ENCODE measurements around the gene CD96.

Gene CD96

DNA sequence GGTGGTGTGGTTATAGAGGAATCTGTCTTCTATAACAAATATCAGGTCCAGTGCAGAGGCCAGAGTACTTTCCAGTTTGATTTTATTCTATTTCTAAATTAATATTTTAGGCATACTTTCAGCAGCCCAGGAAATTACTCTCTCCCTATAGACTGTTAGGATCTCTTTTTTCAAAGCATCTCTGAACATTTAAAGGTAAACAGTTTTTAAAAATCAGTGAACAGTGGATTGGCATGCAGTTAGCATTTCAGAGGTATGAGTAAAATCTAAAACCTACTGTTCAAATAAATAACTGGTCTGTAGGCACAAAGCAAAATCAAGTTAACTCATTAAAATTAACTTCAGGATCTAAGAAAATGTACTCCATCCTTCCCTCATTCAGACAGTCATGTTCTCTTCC lies 50.1 kb downstream of the CD96 start:
- H3K4me1 ChIP-seq, result no peaks in the 10 kb centered on the region
- H3K36me3 ChIP-seq, result no peaks in the 10 kb centered on the region
- H3K9me3 ChIP-seq, result no peaks in the 10 kb centered on the region
- no peak overlapping the region for H3K4me3 ChIP-seq (ENCODE audit: low read depth, low read length)
- no peak for DNase-seq
- peaks cover 11% of the 10 kb centered on the region; the same call in 1 of the 2 replicates for H3K27me3 ChIP-seq
- TF ChIP-seq, protein P1, sequence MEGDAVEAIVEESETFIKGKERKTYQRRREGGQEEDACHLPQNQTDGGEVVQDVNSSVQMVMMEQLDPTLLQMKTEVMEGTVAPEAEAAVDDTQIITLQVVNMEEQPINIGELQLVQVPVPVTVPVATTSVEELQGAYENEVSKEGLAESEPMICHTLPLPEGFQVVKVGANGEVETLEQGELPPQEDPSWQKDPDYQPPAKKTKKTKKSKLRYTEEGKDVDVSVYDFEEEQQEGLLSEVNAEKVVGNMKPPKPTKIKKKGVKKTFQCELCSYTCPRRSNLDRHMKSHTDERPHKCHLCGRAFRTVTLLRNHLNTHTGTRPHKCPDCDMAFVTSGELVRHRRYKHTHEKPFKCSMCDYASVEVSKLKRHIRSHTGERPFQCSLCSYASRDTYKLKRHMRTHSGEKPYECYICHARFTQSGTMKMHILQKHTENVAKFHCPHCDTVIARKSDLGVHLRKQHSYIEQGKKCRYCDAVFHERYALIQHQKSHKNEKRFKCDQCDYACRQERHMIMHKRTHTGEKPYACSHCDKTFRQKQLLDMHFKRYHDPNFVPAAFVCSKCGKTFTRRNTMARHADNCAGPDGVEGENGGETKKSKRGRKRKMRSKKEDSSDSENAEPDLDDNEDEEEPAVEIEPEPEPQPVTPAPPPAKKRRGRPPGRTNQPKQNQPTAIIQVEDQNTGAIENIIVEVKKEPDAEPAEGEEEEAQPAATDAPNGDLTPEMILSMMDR (IDR thresholded peaks at IDR 0.05; ENCODE audit: low read depth, low read length), result no peak

DNA sequence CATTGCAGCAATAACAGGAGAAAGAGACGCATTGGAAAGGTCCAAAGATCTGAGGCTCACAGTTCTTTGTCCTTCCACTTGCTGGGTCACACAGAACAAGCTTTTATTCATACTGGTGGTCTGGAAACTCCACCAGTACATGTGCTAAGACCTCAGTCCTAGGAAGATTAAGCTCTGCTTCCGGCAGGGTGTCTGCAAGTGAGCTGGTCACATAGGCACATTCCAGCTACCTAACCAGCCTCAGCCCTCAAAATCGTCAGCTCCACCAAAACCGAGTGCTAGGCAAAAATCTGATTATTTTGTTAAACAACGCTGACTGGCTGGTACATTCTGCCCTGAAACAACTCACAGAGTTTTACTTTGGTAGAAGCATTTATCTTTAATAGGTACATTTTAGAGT lies 50.9 kb downstream of the CD96 start:
- no peak for DNase-seq
- Histone ChIP-seq H3K27me3 (peaks cover 11% of the 10 kb centered on the region; the same call in 1 of the 2 replicates), H3K4me1 (no peaks in the 10 kb centered on the region), H3K9me3 (no peaks in the 10 kb centered on the region), H3K4me3 (ENCODE audit: low read depth, low read length) (no peak overlapping the region), H3K36me3 (no peaks in the 10 kb centered on the region)
- TF ChIP-seq, protein P1 (IDR thresholded peaks at IDR 0.05; ENCODE audit: low read depth, low read length), result no peak

DNA sequence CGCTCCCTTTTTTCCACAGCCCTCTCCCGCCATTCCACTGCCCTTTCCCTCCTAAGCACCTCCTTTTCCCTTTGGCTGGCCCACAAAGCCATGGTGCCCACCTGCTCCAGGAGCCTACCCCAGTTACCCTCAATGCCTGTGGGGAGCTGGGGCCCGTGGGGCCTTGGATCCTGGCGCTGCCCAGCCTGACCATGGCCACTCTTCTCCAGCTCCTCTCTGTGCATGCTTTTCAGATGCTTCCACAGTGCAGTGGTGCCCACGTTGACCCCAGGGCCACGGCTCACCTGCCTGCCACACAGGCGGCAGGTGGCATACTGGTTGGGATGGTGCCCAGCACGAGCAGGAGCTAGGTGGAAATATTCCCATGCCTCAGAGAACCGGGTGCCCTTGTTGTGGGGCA lies 51.7 kb downstream of the CD96 start:
- Histone ChIP-seq H3K27me3 (peaks cover 11% of the 10 kb centered on the region; the same call in 1 of the 2 replicates), H3K9me3 (no peaks in the 10 kb centered on the region), H3K4me3 (ENCODE audit: low read depth, low read length) (no peak overlapping the region), H3K4me1 (no peaks in the 10 kb centered on the region), H3K36me3 (no peaks in the 10 kb centered on the region)
- DNase-seq, result no peak
- TF ChIP-seq, protein P1 (IDR thresholded peaks at IDR 0.05; ENCODE audit: low read depth, low read length), result no peak

DNA sequence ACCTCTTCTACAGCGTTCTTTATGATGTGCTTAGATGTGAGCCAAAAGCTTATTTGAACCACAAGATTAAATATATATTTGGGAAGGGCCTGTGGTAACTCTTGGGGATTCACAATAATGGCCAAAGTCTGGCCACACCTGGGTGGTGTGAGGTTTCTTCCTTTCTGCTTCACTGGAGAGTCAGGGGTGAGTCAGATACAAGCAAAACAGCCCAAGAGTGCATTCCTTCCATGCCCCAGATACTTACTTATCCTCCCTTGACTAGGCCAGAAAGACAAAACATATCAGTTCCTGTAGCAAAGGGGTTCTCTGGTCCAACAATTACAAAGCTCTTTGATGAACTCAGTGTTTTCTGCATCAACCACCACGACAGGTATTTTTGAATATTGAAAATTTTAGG lies 52.2 kb downstream of the CD96 start:
- Histone ChIP-seq H3K36me3 (no peaks in the 10 kb centered on the region), H3K4me3 (ENCODE audit: low read depth, low read length) (no peak overlapping the region), H3K4me1 (no peaks in the 10 kb centered on the region), H3K27me3 (peaks cover 11% of the 10 kb centered on the region; the same call in 1 of the 2 replicates), H3K9me3 (no peaks in the 10 kb centered on the region)
- TF ChIP-seq, protein P1 (IDR thresholded peaks at IDR 0.05; ENCODE audit: low read depth, low read length), result no peak
- DNase-seq, result no peak

DNA sequence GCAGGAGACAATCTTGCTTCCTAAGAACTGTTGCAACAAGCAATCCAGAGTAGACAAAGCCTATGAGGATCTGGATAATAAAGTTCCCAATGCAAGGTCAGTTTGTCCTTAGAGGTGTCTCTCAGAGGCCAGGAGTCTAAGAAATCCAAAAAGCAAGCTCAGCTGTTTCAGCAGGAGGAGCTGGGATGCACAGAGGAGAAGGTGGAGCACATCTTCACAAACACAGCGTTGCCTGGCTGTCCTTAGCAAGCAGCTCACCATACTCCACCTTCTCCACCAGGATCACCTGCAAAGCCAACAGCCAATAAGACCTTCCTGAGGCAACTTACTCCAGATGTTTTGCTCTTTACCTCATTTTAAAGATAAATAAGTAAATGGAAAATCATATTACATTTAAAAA lies 52.8 kb downstream of the CD96 start:
- Histone ChIP-seq H3K4me3 (ENCODE audit: low read depth, low read length) (no peak overlapping the region), H3K4me1 (no peaks in the 10 kb centered on the region), H3K36me3 (no peaks in the 10 kb centered on the region), H3K27me3 (peaks cover 11% of the 10 kb centered on the region; the same call in 1 of the 2 replicates), H3K9me3 (no peaks in the 10 kb centered on the region)
- TF ChIP-seq, protein P1 (IDR thresholded peaks at IDR 0.05; ENCODE audit: low read depth, low read length), result no peak
- DNase-seq, result no peak

DNA sequence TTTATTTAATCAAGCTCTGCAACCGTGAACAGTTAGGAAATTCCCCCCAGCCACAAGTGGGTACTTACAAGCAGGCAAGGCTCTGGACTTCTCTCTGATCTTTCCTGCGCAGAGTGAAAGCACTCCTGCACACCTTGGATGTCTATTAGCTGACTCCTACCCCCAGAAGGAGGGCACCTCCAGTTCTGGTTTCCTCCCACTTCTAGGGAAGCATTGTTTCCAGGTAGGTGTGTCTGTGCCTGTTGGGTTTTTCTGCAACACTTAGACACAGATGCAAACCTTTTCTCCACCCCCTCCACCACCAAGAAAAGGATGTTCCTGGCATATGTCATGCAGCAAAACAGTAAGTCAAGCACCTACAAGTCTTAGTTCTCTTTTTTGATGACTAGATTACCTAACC lies 53.2 kb downstream of the CD96 start, which contains the start of gene ZBED2:
ZBED2 (minus strand) TSS at position 115 of the 400 bp plus-strand sequence. CDS start 1,145 bp downstream, outside the sequence.
- Histone ChIP-seq H3K27me3 (peaks cover 11% of the 10 kb centered on the region; the same call in 1 of the 2 replicates), H3K4me3 (ENCODE audit: low read depth, low read length) (no peak within 1 kb of the TSS), H3K9me3 (no peaks in the 10 kb centered on the region), H3K36me3 (no peaks in the 10 kb centered on the region), H3K4me1 (no peaks in the 10 kb centered on the region)
- TF ChIP-seq, protein P1 (IDR thresholded peaks at IDR 0.05; ENCODE audit: low read depth, low read length), result no peak
- DNase-seq, result no peak
